ENCODE measurements around the gene HSPA1A. TPM values are rescaled to one million over a fixed set of nuclear protein-coding genes. Genes with fewer than 3 reads are reported as not detected.

Gene HSPA1A
- total and polyA plus RNA-seq, 8 donors = 64.3 to 205 (median 96.5) TPM

DNA sequence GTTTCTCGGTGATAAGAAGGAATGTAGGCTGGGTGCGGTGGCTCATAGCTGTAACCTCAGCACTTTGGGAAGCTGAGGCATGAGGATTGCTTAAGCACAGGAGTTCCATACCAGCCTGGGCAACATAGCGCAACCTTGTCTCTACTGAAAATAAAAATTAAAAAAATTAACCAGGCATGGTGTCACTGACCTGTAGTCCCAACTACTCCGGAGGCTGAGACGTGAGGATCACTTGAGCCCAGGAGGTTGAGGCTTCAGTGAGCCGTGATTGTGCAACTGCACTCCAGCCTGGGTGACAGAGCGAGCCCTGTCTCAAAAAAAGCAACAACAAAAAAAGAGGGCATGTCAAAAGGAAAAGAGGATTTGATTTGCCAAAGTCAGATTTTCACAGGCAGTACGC lies 43.4 kb downstream of the HSPA1A start:
- intact Hi-C loops (cut with DNase I) = no loop called here
- Histone ChIP-seq H3K27ac (no peak overlapping the region), H3K4me3 (no peak overlapping the region), H3K36me3 (peaks cover 0 to 57% of the 10 kb centered on the region in 2 donors), H3K27me3 (no peaks in the 10 kb centered on the region), H3K4me1 (peaks cover 6 to 20% of the 10 kb centered on the region in 2 donors), H3K9me3 (no peaks in the 10 kb centered on the region)
- TF ChIP-seq, protein P1, sequence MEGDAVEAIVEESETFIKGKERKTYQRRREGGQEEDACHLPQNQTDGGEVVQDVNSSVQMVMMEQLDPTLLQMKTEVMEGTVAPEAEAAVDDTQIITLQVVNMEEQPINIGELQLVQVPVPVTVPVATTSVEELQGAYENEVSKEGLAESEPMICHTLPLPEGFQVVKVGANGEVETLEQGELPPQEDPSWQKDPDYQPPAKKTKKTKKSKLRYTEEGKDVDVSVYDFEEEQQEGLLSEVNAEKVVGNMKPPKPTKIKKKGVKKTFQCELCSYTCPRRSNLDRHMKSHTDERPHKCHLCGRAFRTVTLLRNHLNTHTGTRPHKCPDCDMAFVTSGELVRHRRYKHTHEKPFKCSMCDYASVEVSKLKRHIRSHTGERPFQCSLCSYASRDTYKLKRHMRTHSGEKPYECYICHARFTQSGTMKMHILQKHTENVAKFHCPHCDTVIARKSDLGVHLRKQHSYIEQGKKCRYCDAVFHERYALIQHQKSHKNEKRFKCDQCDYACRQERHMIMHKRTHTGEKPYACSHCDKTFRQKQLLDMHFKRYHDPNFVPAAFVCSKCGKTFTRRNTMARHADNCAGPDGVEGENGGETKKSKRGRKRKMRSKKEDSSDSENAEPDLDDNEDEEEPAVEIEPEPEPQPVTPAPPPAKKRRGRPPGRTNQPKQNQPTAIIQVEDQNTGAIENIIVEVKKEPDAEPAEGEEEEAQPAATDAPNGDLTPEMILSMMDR (IDR thresholded peaks at IDR 0.05) = no peak
- no peak for DNase-seq
- ATAC-seq = no peak

DNA sequence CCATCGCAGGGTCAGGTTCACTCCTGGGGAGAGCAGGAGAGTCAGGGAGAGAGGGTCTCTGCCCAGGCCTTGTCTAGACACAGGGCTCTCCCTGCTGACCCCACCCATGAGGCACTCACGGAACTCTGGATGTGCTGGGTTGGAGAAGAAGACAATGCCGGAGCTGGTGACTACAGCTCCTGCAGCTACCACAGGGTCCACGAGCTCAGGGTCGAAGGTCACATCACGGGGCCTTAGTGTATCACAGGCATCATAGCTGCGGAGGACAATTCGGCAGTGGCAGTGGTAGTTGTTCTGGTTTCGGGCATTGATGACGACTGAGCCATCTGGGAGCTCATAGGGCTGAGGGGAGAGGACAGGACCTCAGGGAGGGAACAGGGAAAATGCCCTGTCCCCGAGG lies 44.6 kb downstream of the HSPA1A start:
- no peak overlapping the region for H3K4me3 ChIP-seq
- DNase-seq (no peak), ATAC-seq (no peak)
- intact Hi-C loops (cut with DNase I) = loop anchor here in 1 of 2 donors (10.0 kb wide), 1 partner anchor 185 kb away; no protein-coding TSS in a partner anchor
- no peaks in the 10 kb centered on the region for H3K27me3 ChIP-seq
- H3K9me3 ChIP-seq = no peaks in the 10 kb centered on the region
- TF ChIP-seq, protein P1 (IDR thresholded peaks at IDR 0.05) = no peak
- peaks cover 11 to 29% of the 10 kb centered on the region in 2 donors for H3K4me1 ChIP-seq
- H3K27ac ChIP-seq = no peak overlapping the region
- peaks cover 0 to 57% of the 10 kb centered on the region in 2 donors for H3K36me3 ChIP-seq

DNA sequence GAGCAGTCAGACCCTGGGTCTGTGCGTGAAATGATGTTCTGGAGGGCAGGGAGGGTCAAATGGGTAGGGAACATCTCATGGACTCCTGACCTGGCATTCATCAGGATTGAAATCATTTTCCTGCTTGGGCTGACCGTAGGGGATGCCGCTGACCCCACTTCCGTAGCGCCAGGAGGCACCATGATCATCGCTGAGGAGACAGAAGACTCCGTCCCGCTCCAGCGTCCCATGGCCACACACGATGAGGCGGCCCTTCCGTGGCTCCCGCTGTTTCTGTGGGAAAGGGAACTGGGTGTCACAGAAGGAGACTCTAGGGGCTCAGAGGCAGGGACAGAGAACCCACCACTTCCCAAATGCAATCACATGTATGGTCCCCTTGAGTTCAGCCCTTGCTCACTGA lies 45.0 kb downstream of the HSPA1A start:
- Histone ChIP-seq H3K4me1 (peaks cover 11 to 29% of the 10 kb centered on the region in 2 donors), H3K36me3 (peaks cover 0 to 56% of the 10 kb centered on the region in 2 donors), H3K27ac (no peak overlapping the region), H3K27me3 (no peaks in the 10 kb centered on the region), H3K9me3 (no peaks in the 10 kb centered on the region), H3K4me3 (no peak overlapping the region)
- TF ChIP-seq, protein P1 (IDR thresholded peaks at IDR 0.05) = no peak
- DNase-seq = no peak
- intact Hi-C loops (cut with DNase I) = loop anchor here in 1 of 2 donors (10.0 kb wide), 1 partner anchor 186 kb away; no protein-coding TSS in a partner anchor
- ATAC-seq = no peak

DNA sequence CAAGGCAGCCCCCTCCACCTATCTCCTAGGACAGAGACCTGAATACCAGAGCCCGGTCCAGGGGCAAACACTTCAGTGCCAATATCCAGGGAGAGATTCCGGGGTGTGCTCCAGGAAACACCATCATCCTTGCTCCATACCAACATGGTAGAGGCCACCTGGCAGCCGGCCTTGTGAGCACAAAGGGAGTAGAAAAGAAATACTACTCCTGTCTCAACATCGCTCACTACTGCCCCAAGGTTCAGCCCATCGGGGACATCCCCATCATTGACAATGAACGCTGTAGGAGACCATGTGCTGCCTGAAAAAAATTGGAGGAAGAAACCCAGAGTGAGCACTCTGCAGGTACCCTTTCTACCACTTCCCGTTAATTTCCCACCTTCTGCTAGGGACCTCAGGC lies 45.8 kb downstream of the HSPA1A start:
- no peak for ATAC-seq
- Histone ChIP-seq H3K27me3 (no peaks in the 10 kb centered on the region), H3K36me3 (peaks cover 0 to 48% of the 10 kb centered on the region in 2 donors), H3K4me1 (peaks cover 11 to 29% of the 10 kb centered on the region in 2 donors), H3K4me3 (no peak overlapping the region), H3K27ac (no peak overlapping the region), H3K9me3 (no peaks in the 10 kb centered on the region)
- TF ChIP-seq, protein P1 (IDR thresholded peaks at IDR 0.05) = no peak
- intact Hi-C loops (cut with DNase I) = loop anchor here in 1 of 2 donors (10.0 kb wide), 1 partner anchor 186 kb away; no protein-coding TSS in a partner anchor
- no peak for DNase-seq

DNA sequence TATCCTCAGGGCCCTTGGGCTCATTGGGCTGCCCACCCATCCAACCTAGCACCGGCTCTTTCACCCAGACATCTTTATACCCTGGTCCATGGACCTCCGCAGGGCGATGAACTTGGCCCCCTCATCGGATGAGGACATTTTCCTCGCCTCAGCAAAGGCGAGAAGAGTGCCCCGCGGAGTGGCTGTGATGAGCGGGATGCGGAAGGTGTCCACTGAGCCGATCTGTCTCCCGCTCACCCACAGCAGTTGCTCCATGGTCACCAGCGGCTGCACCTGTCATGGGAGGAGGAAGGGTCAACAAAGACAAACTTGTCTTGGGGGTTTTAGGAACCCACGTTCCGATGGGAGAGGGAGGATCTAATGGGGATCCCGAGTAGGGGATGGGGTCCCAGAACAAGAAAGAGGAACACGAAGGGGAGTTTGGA lies 46.6 kb downstream of the HSPA1A start:
- no peaks in the 10 kb centered on the region for H3K27me3 ChIP-seq
- H3K4me3 ChIP-seq = peak overlapping the region; percentile 84
- peak overlapping the region in 1 of 2 donors; percentile 80 for H3K27ac ChIP-seq
- H3K9me3 ChIP-seq = no peaks in the 10 kb centered on the region
- TF ChIP-seq, protein P1 (IDR thresholded peaks at IDR 0.05) = no peak
- H3K36me3 ChIP-seq = peaks cover 0 to 41% of the 10 kb centered on the region in 2 donors
- intact Hi-C loops (cut with DNase I) = loop anchor here in 1 of 2 donors (10.0 kb wide), 1 partner anchor 187 kb away; no protein-coding TSS in a partner anchor
- H3K4me1 ChIP-seq = peaks cover 11 to 29% of the 10 kb centered on the region in 2 donors
- DNase-seq = no peak
- ATAC-seq = no peak
